Neural progenitor cell (in vitro differentiated cells): ENCODE results near the gene DCANP1. TPM values are rescaled to one million over a fixed set of nuclear protein-coding genes. Genes with fewer than 3 reads are reported as not detected.

ENCODE experiments used
- DNase-seq: peaks from one replicate; pipeline ENCODE4 v3.0.0-alpha.2; 2016; ENCODE audit warnings: low spot score
- H2AFZ ChIP-seq: fragments of 200-600 bp; sonication (generic); replicated peaks from 2 replicates; pipeline ENCODE4 v1.6.1; 2016; ENCODE audit warnings: antibody characterized with exemption
- H3F3A ChIP-seq: fragments of 200-600 bp; sonication (generic); 2 replicates; pipeline ENCODE4 v1.6.1; 2016; ENCODE audit warnings: antibody characterized with exemption, low read depth
- H3K27ac ChIP-seq: fragments of 200-600 bp; sonication (generic); 2 replicates; pipeline ENCODE4 v1.5.1; 2016; ENCODE audit warnings: mild to moderate bottlenecking
- H3K27me3 ChIP-seq: fragments of 200-600 bp; sonication (generic); 2 replicates; pipeline ENCODE4 v1.6.1; 2016; ENCODE audit warnings: mild to moderate bottlenecking, moderate library complexity
- H3K36me3 ChIP-seq: fragments of 200-600 bp; sonication (generic); 2 replicates; pipeline ENCODE4 v1.5.1; 2016
- H3K4me1 ChIP-seq: fragments of 200-600 bp; sonication (generic); 2 replicates; pipeline ENCODE4 v1.6.1; 2016; ENCODE audit warnings: mixed run types
- H3K4me2 ChIP-seq: fragments of 200-600 bp; sonication (generic); 2 replicates; pipeline ENCODE4 v1.6.1; 2016
- H3K4me3 ChIP-seq: fragments of 200-600 bp; sonication (generic); 2 replicates; pipeline ENCODE4 v1.5.1; 2016
- H3K79me2 ChIP-seq: fragments of 200-600 bp; sonication (generic); 2 replicates; pipeline ENCODE4 v1.6.1; 2016; ENCODE audit warnings: low read depth
- H3K9ac ChIP-seq: fragments of 200-600 bp; sonication (generic); 2 replicates; pipeline ENCODE4 v1.6.1; 2016
- H3K9me3 ChIP-seq: fragments of 200-600 bp; sonication (generic); 2 replicates; pipeline ENCODE4 v1.5.1; 2016; ENCODE audit warnings: low read depth
- H4K20me1 ChIP-seq: fragments of 200-600 bp; sonication (generic); 2 replicates; pipeline ENCODE4 v1.6.1; 2016; ENCODE audit warnings: low read depth
- H3K27ac Mint-ChIP-seq: 3 replicates; pipeline ENCODE4 v1.8.0; 2021; ENCODE audit warnings: mixed read lengths
- H3K27me3 Mint-ChIP-seq: 2 replicates; pipeline ENCODE4 v1.8.0; 2022; ENCODE audit warnings: low read depth, mild to moderate bottlenecking, inconsistent platforms, moderate library complexity, mixed read lengths; ENCODE audit not compliant: insufficient read depth
- H3K36me3 Mint-ChIP-seq: 3 replicates; pipeline ENCODE4 v1.8.0; 2021; ENCODE audit warnings: mixed read lengths
- H3K4me1 Mint-ChIP-seq: 3 replicates; pipeline ENCODE4 v1.8.0; 2021; ENCODE audit warnings: mixed read lengths
- H3K4me3 Mint-ChIP-seq: 3 replicates; pipeline ENCODE4 v1.8.0; 2021; ENCODE audit warnings: mild to moderate bottlenecking, moderate library complexity, mixed read lengths
- H3K9me3 Mint-ChIP-seq: 3 replicates; pipeline ENCODE4 v1.8.0; 2020; ENCODE audit warnings: mixed read lengths
- EZH2 ChIP-seq: fragments of 200-600 bp; sonication (generic); IDR thresholded peaks from 2 replicates; pipeline ENCODE4 v1.6.1; 2017; ENCODE audit warnings: antibody characterized with exemption, mild to moderate bottlenecking, moderate library complexity
- EZH2phosphoT487 ChIP-seq: fragments of 200-600 bp; sonication (generic); IDR thresholded peaks from 2 replicates; pipeline ENCODE4 v1.6.1; 2017; ENCODE audit warnings: antibody characterized with exemption
- total RNA-seq: library from RNA; depleted of rRNA; stranded (reverse); fragments of >200 nt; gene quantifications from 2 replicates; pipeline ENCODE4 v1.2.3, GENCODE V29; 2015; ENCODE audit warnings: low replicate concordance
- TF ChIP-seq, protein P1 (sequence below): fragments of 200-600 bp; sonication (generic); IDR thresholded peaks from 2 replicates; pipeline ENCODE4 v1.5.1; 2017; ENCODE audit warnings: antibody characterized with exemption, mild to moderate bottlenecking

DCANP1 gene
- total RNA-seq, 1 donor from 2014 or later = not detected

DNA sequence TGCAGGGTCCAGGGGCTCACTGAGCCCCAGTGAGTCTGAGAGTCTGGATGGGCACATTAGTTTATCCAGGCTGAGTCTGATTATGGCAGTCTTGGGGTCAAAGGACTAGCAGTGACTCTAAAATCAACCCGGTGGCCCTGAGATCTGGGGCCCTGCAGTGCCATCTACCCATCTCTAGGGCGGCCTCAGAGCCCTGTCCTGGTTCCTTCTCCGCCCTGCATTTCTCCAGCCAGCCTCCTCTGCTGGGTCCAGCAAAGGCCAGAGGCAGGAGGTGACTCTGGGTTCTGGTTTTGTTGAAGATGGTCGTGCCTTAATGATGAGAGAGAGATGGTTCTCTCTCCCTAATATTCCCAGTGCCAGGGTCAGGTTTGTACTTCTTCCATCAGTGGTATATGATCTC, 15.0 kb downstream of the DCANP1 start:
- H3K4me2 ChIP-seq = no peak overlapping the region
- H3K4me3 ChIP-seq = no peak overlapping the region
- TF ChIP-seq EZH2 (no peak), EZH2phosphoT487 (no peak)
- TF ChIP-seq, protein P1, sequence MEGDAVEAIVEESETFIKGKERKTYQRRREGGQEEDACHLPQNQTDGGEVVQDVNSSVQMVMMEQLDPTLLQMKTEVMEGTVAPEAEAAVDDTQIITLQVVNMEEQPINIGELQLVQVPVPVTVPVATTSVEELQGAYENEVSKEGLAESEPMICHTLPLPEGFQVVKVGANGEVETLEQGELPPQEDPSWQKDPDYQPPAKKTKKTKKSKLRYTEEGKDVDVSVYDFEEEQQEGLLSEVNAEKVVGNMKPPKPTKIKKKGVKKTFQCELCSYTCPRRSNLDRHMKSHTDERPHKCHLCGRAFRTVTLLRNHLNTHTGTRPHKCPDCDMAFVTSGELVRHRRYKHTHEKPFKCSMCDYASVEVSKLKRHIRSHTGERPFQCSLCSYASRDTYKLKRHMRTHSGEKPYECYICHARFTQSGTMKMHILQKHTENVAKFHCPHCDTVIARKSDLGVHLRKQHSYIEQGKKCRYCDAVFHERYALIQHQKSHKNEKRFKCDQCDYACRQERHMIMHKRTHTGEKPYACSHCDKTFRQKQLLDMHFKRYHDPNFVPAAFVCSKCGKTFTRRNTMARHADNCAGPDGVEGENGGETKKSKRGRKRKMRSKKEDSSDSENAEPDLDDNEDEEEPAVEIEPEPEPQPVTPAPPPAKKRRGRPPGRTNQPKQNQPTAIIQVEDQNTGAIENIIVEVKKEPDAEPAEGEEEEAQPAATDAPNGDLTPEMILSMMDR = no peak
- H4K20me1 ChIP-seq = no peaks in the 10 kb centered on the region
- DNase-seq = no peak
- no peaks in the 10 kb centered on the region for H3K36me3 ChIP-seq
- Mint-ChIP-seq H3K4me3 (no peak overlapping the region), H3K27me3 (no peaks in the 10 kb centered on the region), H3K27ac (no peak overlapping the region), H3K9me3 (peaks cover 10% of the 10 kb centered on the region), H3K36me3 (peaks cover 2% of the 10 kb centered on the region), H3K4me1 (peaks cover 10% of the 10 kb centered on the region)
- no peaks in the 10 kb centered on the region for H3K27me3 ChIP-seq
- no peak overlapping the region for H2AFZ ChIP-seq
- H3K9ac ChIP-seq = no peak overlapping the region
- H3F3A ChIP-seq = no peaks in the 10 kb centered on the region
- no peaks in the 10 kb centered on the region for H3K79me2 ChIP-seq
- H3K27ac ChIP-seq = no peak overlapping the region
- peaks cover 8% of the 10 kb centered on the region for H3K4me1 ChIP-seq
- peaks cover 4% of the 10 kb centered on the region for H3K9me3 ChIP-seq

DNA sequence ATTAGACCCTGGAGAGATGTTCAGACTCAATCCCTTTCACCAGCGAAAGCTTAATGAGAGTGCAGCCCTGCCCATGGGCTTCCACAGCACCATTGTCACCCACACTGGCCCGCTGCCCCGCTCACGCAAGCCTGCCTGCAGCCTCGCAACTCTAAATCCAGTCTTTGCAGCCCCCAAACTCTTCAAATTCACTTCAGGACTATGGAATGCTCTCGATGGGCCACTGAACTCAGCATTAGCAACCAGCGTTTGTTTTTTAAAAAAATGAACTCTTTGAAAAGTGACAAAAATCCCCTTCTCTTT, 17.1 kb downstream of the DCANP1 start:
- H3K27me3 Mint-ChIP-seq = no peaks in the 10 kb centered on the region
- Histone ChIP-seq H3K36me3 (no peaks in the 10 kb centered on the region), H3K4me1 (peaks cover 8% of the 10 kb centered on the region), H4K20me1 (no peaks in the 10 kb centered on the region), H3K9me3 (peaks cover 4% of the 10 kb centered on the region), H3F3A (no peaks in the 10 kb centered on the region), H2AFZ (no peak overlapping the region), H3K27ac (no peak overlapping the region), H3K4me3 (no peak overlapping the region), H3K27me3 (no peaks in the 10 kb centered on the region), H3K4me2 (no peak overlapping the region), H3K9ac (no peak overlapping the region), H3K79me2 (no peaks in the 10 kb centered on the region)
- H3K9me3 Mint-ChIP-seq = peaks cover 10% of the 10 kb centered on the region
- no peak for TF ChIP-seq EZH2phosphoT487
- TF ChIP-seq, protein P1 = no peak
- no peak for TF ChIP-seq EZH2
- peaks cover 10% of the 10 kb centered on the region for H3K4me1 Mint-ChIP-seq
- DNase-seq = no peak
- H3K4me3 Mint-ChIP-seq = peak overlapping the region; percentile 33
- peaks cover 2% of the 10 kb centered on the region for H3K36me3 Mint-ChIP-seq
- no peak overlapping the region for H3K27ac Mint-ChIP-seq

DNA sequence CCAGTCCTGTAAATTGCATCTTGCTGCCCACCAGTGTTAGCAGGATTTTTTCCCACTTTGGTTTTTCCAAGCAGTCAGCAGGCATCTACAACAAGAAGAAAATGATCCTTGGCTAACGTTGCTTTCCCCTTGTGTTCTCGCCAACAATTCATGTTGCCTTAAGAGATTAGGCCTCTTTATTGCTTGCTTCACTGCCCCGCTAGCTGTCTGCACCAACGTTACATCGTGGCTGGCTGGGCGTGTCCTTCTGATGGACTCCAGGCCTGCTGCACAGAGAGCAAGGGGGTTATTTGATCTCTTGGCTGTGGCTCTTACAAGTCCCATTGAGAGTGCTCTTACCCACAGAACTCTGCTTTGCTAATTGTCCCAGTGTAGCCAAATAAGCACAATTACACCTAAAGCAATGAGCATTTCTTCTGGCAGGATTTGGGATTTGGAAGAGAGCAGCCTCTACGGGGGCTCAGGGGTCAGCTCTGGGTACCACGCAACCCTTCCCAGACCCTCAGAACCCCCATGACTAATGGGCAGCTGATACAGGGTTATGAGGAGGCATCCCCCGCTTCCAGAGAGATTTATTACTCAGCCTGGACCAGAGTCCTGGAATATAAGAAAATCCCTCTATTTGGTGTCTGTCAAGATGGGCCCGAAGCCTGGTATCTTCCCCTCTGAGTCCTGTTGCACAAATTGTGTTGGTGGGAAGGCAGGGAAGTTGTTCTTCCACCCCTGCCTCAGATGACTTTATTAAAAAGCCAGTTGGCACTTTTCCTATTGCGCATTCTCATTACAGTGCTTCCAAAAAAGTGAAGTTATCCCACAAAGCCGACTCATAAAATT, 17.6 kb downstream of the DCANP1 start:
- Histone ChIP-seq H4K20me1 (no peaks in the 10 kb centered on the region), H3K9me3 (peaks cover 4% of the 10 kb centered on the region), H3K79me2 (no peaks in the 10 kb centered on the region), H3F3A (no peaks in the 10 kb centered on the region), H3K4me1 (peaks cover 8% of the 10 kb centered on the region), H3K4me3 (no peak overlapping the region), H3K27ac (no peak overlapping the region), H2AFZ (no peak overlapping the region), H3K36me3 (no peaks in the 10 kb centered on the region), H3K9ac (no peak overlapping the region), H3K4me2 (no peak overlapping the region), H3K27me3 (no peaks in the 10 kb centered on the region)
- no peak overlapping the region for H3K27ac Mint-ChIP-seq
- H3K36me3 Mint-ChIP-seq = peaks cover 2% of the 10 kb centered on the region
- TF ChIP-seq EZH2 (no peak), EZH2phosphoT487 (no peak)
- TF ChIP-seq, protein P1 = no peak
- peaks cover 3% of the 10 kb centered on the region for H3K27me3 Mint-ChIP-seq
- peaks cover 6% of the 10 kb centered on the region for H3K4me1 Mint-ChIP-seq
- H3K9me3 Mint-ChIP-seq = peaks cover 10% of the 10 kb centered on the region
- no peak overlapping the region for H3K4me3 Mint-ChIP-seq
- DNase-seq = peak; percentile 46
